HCT116 (cell line): ENCODE data around the gene SDF2. TPM values are rescaled to one million over a fixed set of nuclear protein-coding genes. Genes with fewer than 3 reads are reported as not detected.
A peak's percentile ranks its signal among the peaks of the same experiment; 100 is the strongest.

Experiments used
- CEBPB ChIP-seq: IDR thresholded peaks from 2 replicates; pipeline ENCODE4 v1.6.1; 2012; ENCODE audit warnings: low read depth
- EGR1 ChIP-seq: IDR thresholded peaks from 2 replicates; pipeline ENCODE4 v1.6.1; 2012; ENCODE audit warnings: low read depth
- FOSL1 ChIP-seq: IDR thresholded peaks from 2 replicates; pipeline ENCODE4 v1.6.1; 2012; ENCODE audit warnings: low read depth
- JUND ChIP-seq: IDR thresholded peaks from 2 replicates; pipeline ENCODE4 v1.6.1; 2012
- SRF ChIP-seq: IDR thresholded peaks from 2 replicates; pipeline ENCODE4 v1.6.1; 2012; ENCODE audit warnings: low read depth
- TCF7L2 ChIP-seq: IDR thresholded peaks from 2 replicates; pipeline ENCODE4 v1.7.0; 2011; ENCODE audit warnings: borderline replicate concordance, inconsistent platforms; ENCODE audit not compliant: insufficient read depth, insufficient read length; ENCODE audit errors: extremely low read depth
- YY1 ChIP-seq: IDR thresholded peaks from 2 replicates; pipeline ENCODE4 v1.6.1; 2011; ENCODE audit warnings: low read length, low read depth, moderate library complexity, mild to moderate bottlenecking; ENCODE audit not compliant: insufficient replicate concordance; ENCODE audit errors: extremely low read depth
- total RNA-seq: library from RNA; stranded (reverse); gene quantifications from one replicate; pipeline ENCODE4 v1.2.1, GENCODE V29; 2021; ENCODE audit not compliant: unreplicated experiment
- TF ChIP-seq, protein P1 (sequence below): IDR thresholded peaks from 2 replicates; pipeline ENCODE4 v1.6.1; 2012; ENCODE audit warnings: low read depth
- TF ChIP-seq, protein P2 (sequence below): IDR thresholded peaks from 2 replicates; pipeline ENCODE4 v1.6.1; 2012
- TF ChIP-seq, protein P3 (sequence below): IDR thresholded peaks from 2 replicates; pipeline ENCODE4 v1.6.1; 2011; ENCODE audit warnings: mild to moderate bottlenecking, low read length, moderate library complexity; ENCODE audit not compliant: insufficient replicate concordance; ENCODE audit errors: extremely low read depth
- TF ChIP-seq, protein P4 (sequence below): IDR thresholded peaks from 2 replicates; pipeline ENCODE4 v1.6.1; 2012

SDF2 gene
- total RNA-seq, 1 experiment from 2014 or later = 41.3 TPM

DNA sequence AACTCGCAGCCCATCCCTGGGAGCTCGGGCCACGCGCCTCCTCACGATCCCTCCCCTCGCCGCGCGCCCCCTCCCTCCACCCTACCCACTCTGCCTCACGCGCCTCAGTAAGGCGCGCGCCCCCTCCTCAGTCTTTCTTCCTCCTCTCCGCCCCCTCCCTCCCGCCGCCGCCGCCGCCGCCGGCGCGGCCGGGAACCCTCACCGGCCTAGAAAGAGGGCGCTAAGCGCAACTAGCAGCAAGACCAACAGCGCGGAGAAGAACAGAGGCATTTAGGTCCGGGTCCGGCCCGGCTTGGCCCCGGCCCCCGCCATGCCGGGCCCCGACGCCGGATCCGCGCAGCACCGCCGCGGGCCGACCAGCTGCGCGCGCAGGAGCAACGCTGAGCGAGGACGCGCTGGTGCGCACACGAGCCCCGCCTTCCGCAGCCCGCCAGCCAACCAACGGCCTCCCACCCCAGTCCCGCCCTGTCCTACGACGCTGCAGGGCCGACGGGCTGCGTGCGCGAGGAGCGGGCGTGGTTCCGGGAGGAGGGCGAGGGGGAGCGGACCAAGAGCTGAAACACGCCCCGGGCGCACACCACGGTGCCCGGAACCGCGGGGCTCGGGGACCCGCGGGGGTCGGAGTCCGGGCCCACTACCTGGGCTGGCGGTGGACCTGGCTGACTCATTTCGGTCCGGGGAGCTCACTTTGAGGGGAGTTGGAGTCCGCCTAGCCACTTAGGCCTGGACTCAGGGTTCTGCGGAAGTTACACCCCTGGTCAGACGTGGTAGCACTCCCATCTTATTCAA is 16.7 kb downstream of the SDF2 start, which contains the start of gene BLTP2 (continued):
- TF ChIP-seq, protein P1, sequence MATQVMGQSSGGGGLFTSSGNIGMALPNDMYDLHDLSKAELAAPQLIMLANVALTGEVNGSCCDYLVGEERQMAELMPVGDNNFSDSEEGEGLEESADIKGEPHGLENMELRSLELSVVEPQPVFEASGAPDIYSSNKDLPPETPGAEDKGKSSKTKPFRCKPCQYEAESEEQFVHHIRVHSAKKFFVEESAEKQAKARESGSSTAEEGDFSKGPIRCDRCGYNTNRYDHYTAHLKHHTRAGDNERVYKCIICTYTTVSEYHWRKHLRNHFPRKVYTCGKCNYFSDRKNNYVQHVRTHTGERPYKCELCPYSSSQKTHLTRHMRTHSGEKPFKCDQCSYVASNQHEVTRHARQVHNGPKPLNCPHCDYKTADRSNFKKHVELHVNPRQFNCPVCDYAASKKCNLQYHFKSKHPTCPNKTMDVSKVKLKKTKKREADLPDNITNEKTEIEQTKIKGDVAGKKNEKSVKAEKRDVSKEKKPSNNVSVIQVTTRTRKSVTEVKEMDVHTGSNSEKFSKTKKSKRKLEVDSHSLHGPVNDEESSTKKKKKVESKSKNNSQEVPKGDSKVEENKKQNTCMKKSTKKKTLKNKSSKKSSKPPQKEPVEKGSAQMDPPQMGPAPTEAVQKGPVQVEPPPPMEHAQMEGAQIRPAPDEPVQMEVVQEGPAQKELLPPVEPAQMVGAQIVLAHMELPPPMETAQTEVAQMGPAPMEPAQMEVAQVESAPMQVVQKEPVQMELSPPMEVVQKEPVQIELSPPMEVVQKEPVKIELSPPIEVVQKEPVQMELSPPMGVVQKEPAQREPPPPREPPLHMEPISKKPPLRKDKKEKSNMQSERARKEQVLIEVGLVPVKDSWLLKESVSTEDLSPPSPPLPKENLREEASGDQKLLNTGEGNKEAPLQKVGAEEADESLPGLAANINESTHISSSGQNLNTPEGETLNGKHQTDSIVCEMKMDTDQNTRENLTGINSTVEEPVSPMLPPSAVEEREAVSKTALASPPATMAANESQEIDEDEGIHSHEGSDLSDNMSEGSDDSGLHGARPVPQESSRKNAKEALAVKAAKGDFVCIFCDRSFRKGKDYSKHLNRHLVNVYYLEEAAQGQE = no peak
- TF ChIP-seq, protein P2, sequence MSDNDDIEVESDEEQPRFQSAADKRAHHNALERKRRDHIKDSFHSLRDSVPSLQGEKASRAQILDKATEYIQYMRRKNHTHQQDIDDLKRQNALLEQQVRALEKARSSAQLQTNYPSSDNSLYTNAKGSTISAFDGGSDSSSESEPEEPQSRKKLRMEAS = peak; percentile 87
- TF ChIP-seq YY1 (no peak), EGR1 (no peak), CEBPB (no peak), SRF (no peak), TCF7L2 (no peak), JUND (no peak), FOSL1 (no peak)
- TF ChIP-seq, protein P3, sequence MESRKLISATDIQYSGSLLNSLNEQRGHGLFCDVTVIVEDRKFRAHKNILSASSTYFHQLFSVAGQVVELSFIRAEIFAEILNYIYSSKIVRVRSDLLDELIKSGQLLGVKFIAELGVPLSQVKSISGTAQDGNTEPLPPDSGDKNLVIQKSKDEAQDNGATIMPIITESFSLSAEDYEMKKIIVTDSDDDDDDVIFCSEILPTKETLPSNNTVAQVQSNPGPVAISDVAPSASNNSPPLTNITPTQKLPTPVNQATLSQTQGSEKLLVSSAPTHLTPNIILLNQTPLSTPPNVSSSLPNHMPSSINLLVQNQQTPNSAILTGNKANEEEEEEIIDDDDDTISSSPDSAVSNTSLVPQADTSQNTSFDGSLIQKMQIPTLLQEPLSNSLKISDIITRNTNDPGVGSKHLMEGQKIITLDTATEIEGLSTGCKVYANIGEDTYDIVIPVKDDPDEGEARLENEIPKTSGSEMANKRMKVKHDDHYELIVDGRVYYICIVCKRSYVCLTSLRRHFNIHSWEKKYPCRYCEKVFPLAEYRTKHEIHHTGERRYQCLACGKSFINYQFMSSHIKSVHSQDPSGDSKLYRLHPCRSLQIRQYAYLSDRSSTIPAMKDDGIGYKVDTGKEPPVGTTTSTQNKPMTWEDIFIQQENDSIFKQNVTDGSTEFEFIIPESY = no peak
- TF ChIP-seq, protein P4, sequence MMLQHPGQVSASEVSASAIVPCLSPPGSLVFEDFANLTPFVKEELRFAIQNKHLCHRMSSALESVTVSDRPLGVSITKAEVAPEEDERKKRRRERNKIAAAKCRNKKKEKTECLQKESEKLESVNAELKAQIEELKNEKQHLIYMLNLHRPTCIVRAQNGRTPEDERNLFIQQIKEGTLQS = no peak
- TF ChIP-seq, all 23 proteins: peak for 7
